H1 (cell line): Measurements from ENCODE around the gene PGBD4. TPM values are rescaled to one million over a fixed set of nuclear protein-coding genes. Genes with fewer than 3 reads are reported as not detected.

Experiments
- CTCF ChIA-PET: fragments of 300-600 bp; sonication (Branson Sonifier 250); formaldehyde crosslinking; loops from one replicate; lab custom pipeline; 2021; ENCODE audit not compliant: partially characterized antibody; lab: Charles Lee
- POLR2A ChIA-PET: fragments of 300-600 bp; sonication (Branson Sonifier 250); formaldehyde crosslinking; loops from one replicate; lab custom pipeline; 2021; ENCODE audit warnings: inconsistent platforms; ENCODE audit not compliant: partially characterized antibody; lab: Charles Lee
- DNase-seq, 2 experiments: peaks; one replicate each; pipeline versions ENCODE4 v3.0.0 to v3.0.0-alpha.2; 2010 to 2022; ENCODE audit warnings: low spot score in 2 of 2, low read depth in 1 of 2, mixed read lengths in 1 of 2
- FAIRE-seq: peaks from 2 replicates; lab custom pipeline; 2011; peaks lifted over from hg19 to GRCh38; lab: Jason Lieb, UNC
- H2AFZ ChIP-seq: 2 replicates; pipeline ENCODE4 v1.8.1; 2012; ENCODE audit warnings: low read length, inconsistent platforms
- H2AK5ac ChIP-seq: 2 replicates; pipeline ENCODE4 v1.6.1; 2013; ENCODE audit warnings: low read depth, low read length
- H2BK120ac ChIP-seq: replicated peaks from 2 replicates; pipeline ENCODE3; 2013; ENCODE audit warnings: low read depth, low read length, inconsistent platforms
- H2BK12ac ChIP-seq: 2 replicates; pipeline ENCODE4 v1.6.1; 2013; ENCODE audit warnings: low read depth, low read length
- H2BK15ac ChIP-seq: 2 replicates; pipeline ENCODE4 v1.6.1; 2013; ENCODE audit warnings: low read length
- H2BK20ac ChIP-seq: 2 replicates; pipeline ENCODE4 v1.6.1; 2013; ENCODE audit warnings: low read length
- H2BK5ac ChIP-seq: 2 replicates; pipeline ENCODE4 v1.6.1; 2013; ENCODE audit warnings: low read depth, low read length
- H3K14ac ChIP-seq: 2 replicates; pipeline ENCODE4 v1.6.1; 2013; ENCODE audit warnings: inconsistent platforms; ENCODE audit not compliant: insufficient read length
- H3K18ac ChIP-seq: 2 replicates; pipeline ENCODE4 v1.6.1; 2013; ENCODE audit warnings: low read length; ENCODE audit errors: extremely low read depth
- H3K23ac ChIP-seq: 2 replicates; pipeline ENCODE4 v1.6.1; 2013; ENCODE audit warnings: inconsistent platforms; ENCODE audit not compliant: insufficient read length
- H3K23me2 ChIP-seq: 2 replicates; pipeline ENCODE4 v1.6.1; 2013; ENCODE audit warnings: low read depth, low read length
- H3K27ac ChIP-seq: 2 replicates; pipeline ENCODE4 v1.6.1; 2011; ENCODE audit warnings: low read depth, low read length, inconsistent platforms
- H3K27me3 ChIP-seq, 4 experiments: replicated peaks in 1 of 4; 1 replicate in 1 of 4; 2 replicates in 3 of 4; pipeline versions ENCODE4 v1.6.1 to v1.8.1; 2011 to 2013; ENCODE audit warnings: low read length in 3 of 4, mild to moderate bottlenecking in 3 of 4, inconsistent platforms in 2 of 4, mixed read lengths in 2 of 4, moderate library complexity in 1 of 4; ENCODE audit not compliant: control insufficient read depth in 3 of 4, insufficient read depth in 3 of 4; ENCODE audit errors: extremely low read depth in 1 of 4
- H3K36me3 ChIP-seq, 4 experiments: 2 replicates each; pipeline versions ENCODE4 v1.6.1 to v1.8.1; 2011 to 2013; ENCODE audit warnings: mild to moderate bottlenecking in 4 of 4, low read length in 3 of 4, moderate library complexity in 2 of 4, control low read depth in 1 of 4, inconsistent platforms in 1 of 4; ENCODE audit not compliant: insufficient read depth in 4 of 4, control insufficient read depth in 2 of 4
- H3K4ac ChIP-seq: replicated peaks from 2 replicates; pipeline ENCODE3; 2013; ENCODE audit warnings: low read length, low read depth, mixed read lengths, inconsistent platforms; ENCODE audit not compliant: insufficient read length
- H3K4me1 ChIP-seq, 4 experiments: replicated peaks in 1 of 4; 1 replicate in 1 of 4; 2 replicates in 3 of 4; pipeline versions ENCODE4 v1.6.1 to v1.8.1; 2011 to 2013; ENCODE audit warnings: low read length in 3 of 4, inconsistent platforms in 2 of 4, mixed read lengths in 1 of 4; ENCODE audit not compliant: insufficient read depth in 4 of 4, control insufficient read depth in 3 of 4
- H3K4me2 ChIP-seq, 2 experiments: 2 replicates each; pipeline versions ENCODE4 v1.6.1 to v1.8.1; 2011 to 2013; ENCODE audit warnings: low read depth in 2 of 2, low read length in 2 of 2, control low read depth in 1 of 2, inconsistent platforms in 1 of 2, mild to moderate bottlenecking in 1 of 2; ENCODE audit not compliant: insufficient read depth in 1 of 2
- H3K4me3 ChIP-seq, 4 experiments: fragments of 200-600, 300-600 bp in 1 of 4; sonication (generic), shearing (Covaris generic), sonication (Bioruptor Twin) in 1 of 4; 2 replicates each; pipeline versions ENCODE4 v1.5.1 to v1.8.1; 2011 to 2016; ENCODE audit warnings: low read length in 4 of 4, low read depth in 3 of 4, control low read depth in 2 of 4, inconsistent platforms in 2 of 4, mild to moderate bottlenecking in 2 of 4, mixed read lengths in 1 of 4, moderate library complexity in 1 of 4; ENCODE audit not compliant: insufficient read depth in 2 of 4; ENCODE audit errors: extremely low read depth in 1 of 4
- H3K56ac ChIP-seq: replicated peaks from 2 replicates; pipeline ENCODE3; 2013; ENCODE audit warnings: low read depth, mild to moderate bottlenecking, mixed read lengths, low read length, inconsistent platforms; ENCODE audit not compliant: insufficient read length
- H3K79me1 ChIP-seq: 2 replicates; pipeline ENCODE4 v1.6.1; 2013; ENCODE audit warnings: low read depth, low read length, control low read depth
- H3K79me2 ChIP-seq, 2 experiments: 2 replicates each; pipeline versions ENCODE4 v1.6.1 to v1.8.1; 2012 to 2013; ENCODE audit warnings: low read length in 2 of 2, mild to moderate bottlenecking in 2 of 2, inconsistent platforms in 1 of 2; ENCODE audit not compliant: insufficient read depth in 2 of 2, control insufficient read depth in 1 of 2
- H3K9ac ChIP-seq, 4 experiments: replicated peaks in 1 of 4; 1 replicate in 1 of 4; 2 replicates in 3 of 4; pipeline versions ENCODE4 v1.6.1 to v1.8.1; 2011 to 2013; ENCODE audit warnings: low read depth in 3 of 4, low read length in 3 of 4, control low read depth in 2 of 4, mild to moderate bottlenecking in 2 of 4, moderate library complexity in 2 of 4, inconsistent platforms in 1 of 4; ENCODE audit errors: extremely low read depth in 1 of 4
- H3K9me3 ChIP-seq, 2 experiments: 2 replicates each; pipeline versions ENCODE4 v1.6.1 to v1.8.1; 2012 to 2013; ENCODE audit warnings: mild to moderate bottlenecking in 2 of 2, moderate library complexity in 2 of 2, control low read depth in 1 of 2, inconsistent platforms in 1 of 2, low read depth in 1 of 2, low read length in 1 of 2, mixed read lengths in 1 of 2; ENCODE audit not compliant: insufficient read depth in 2 of 2
- H4K20me1 ChIP-seq, 2 experiments: replicated peaks in 1 of 2; 2 replicates each; pipeline versions ENCODE3 to v1.8.1; 2011 to 2013; ENCODE audit warnings: inconsistent platforms in 2 of 2, low read length in 2 of 2, mild to moderate bottlenecking in 1 of 2; ENCODE audit not compliant: insufficient read depth in 2 of 2, control insufficient read depth in 1 of 2
- H4K5ac ChIP-seq: 2 replicates; pipeline ENCODE4 v1.6.1; 2013; ENCODE audit warnings: low read length, low read depth, mixed read lengths, inconsistent platforms; ENCODE audit not compliant: insufficient read length
- H4K8ac ChIP-seq: 2 replicates; pipeline ENCODE4 v1.8.0; 2013; ENCODE audit warnings: mild to moderate bottlenecking, moderate library complexity, low read length, inconsistent platforms; ENCODE audit not compliant: insufficient read depth; ENCODE audit errors: extremely low read depth
- H4K91ac ChIP-seq: replicated peaks from 2 replicates; pipeline ENCODE3; 2013; ENCODE audit warnings: low read length, mixed read lengths, inconsistent platforms; ENCODE audit not compliant: insufficient read length
- FOSL1 ChIP-seq: IDR thresholded peaks from 2 replicates; pipeline ENCODE4 v1.6.1; 2011; ENCODE audit warnings: mild to moderate bottlenecking, low read depth, low read length, moderate library complexity; ENCODE audit not compliant: insufficient read depth
- HDAC6 ChIP-seq: IDR thresholded peaks from one replicate; pipeline ENCODE4 v1.7.1; 2012; ENCODE audit warnings: low read depth, mild to moderate bottlenecking, inconsistent platforms, low read length, moderate library complexity
- NRF1 ChIP-seq: IDR thresholded peaks from 2 replicates; pipeline ENCODE4 v1.6.1; 2011; ENCODE audit warnings: mild to moderate bottlenecking, low read depth, low read length, improper control_type of control experiment
- RAD21 ChIP-seq, 2 experiments: IDR thresholded peaks in 1 of 2; conservative IDR thresholded peaks in 1 of 2; 2 replicates each; pipeline ENCODE4 v1.6.1; 2011; ENCODE audit warnings: low read depth in 2 of 2, low read length in 2 of 2, improper control_type of control experiment in 1 of 2, inconsistent platforms in 1 of 2, mild to moderate bottlenecking in 1 of 2, moderate library complexity in 1 of 2
- RBBP5 ChIP-seq: IDR thresholded peaks from 2 replicates; pipeline ENCODE4 v1.7.1; 2012; ENCODE audit warnings: low read depth, mild to moderate bottlenecking, inconsistent platforms, low read length, moderate library complexity, borderline replicate concordance
- RNF2 ChIP-seq: fragments of 200-900, 300-1000 bp; sonication (generic); IDR thresholded peaks from 2 replicates; pipeline ENCODE4 v1.7.1; 2016; ENCODE audit warnings: borderline replicate concordance, low read depth, mild to moderate bottlenecking, antibody characterized with exemption, low read length; ENCODE audit not compliant: poor library complexity, severe bottlenecking; ENCODE audit errors: missing control alignments
- WGBS, 2 experiments: shearing (Covaris generic) in 1 of 2; methylation state at CpG; one replicate each; pipeline versions ENCODE4 v1.1.6 to v1.1.7; 2013 to 2015; ENCODE audit warnings: low lambda C conversion rate in 2 of 2, mixed read lengths in 2 of 2, inconsistent platforms in 1 of 2, low coverage in 1 of 2, missing lambda C conversion rate in 1 of 2; ENCODE audit not compliant: insufficient replicate concordance in 2 of 2, insufficient coverage in 1 of 2, insufficient read length in 1 of 2; ENCODE audit errors: extremely low coverage in 1 of 2, missing lambda C conversion rate in 1 of 2; 5-methylcytosine and 5-hydroxymethylcytosine counted together
- polyA plus RNA-seq, 7 experiments: library from polyadenylated mRNA; depleted of rRNA in 3 of 7; stranded (reverse) in 5 of 7; unstranded in 2 of 7; fragments of >200 nt in 5 of 7; fragments of 200-250 nt in 2 of 7; gene quantifications; 1 replicate in 5 of 7; 2 replicates in 1 of 7; 4 replicates in 1 of 7; pipeline versions ENCODE4 v1.2.1 to v1.2.3, GENCODE V29; 2011 to 2013; ENCODE audit warnings: missing spikeins in 2 of 7, mixed read lengths in 2 of 7
- total RNA-seq: library from RNA; stranded (reverse); fragmentation: NEBNext Ultra II Directional; extraction: Animal tissue kit (Norgen Biotek cat#: 25700); gene quantifications from 2 replicates; pipeline ENCODE4 v1.2.1, GENCODE V29; 2021
- TF ChIP-seq, protein P1 (sequence below), 3 experiments: IDR thresholded peaks; 1 replicate in 2 of 3; 2 replicates in 1 of 3; pipeline versions ENCODE4 v1.5.1 to v1.6.1; 2011; ENCODE audit warnings: low read length in 3 of 3, mild to moderate bottlenecking in 3 of 3, inconsistent platforms in 2 of 3, low read depth in 1 of 3, moderate library complexity in 1 of 3; ENCODE audit not compliant: insufficient read depth in 1 of 3; ENCODE audit errors: control extremely low read depth in 1 of 3
- TF ChIP-seq, protein P2 (sequence below): IDR thresholded peaks from 2 replicates; pipeline ENCODE4 v1.6.1; 2011; ENCODE audit warnings: low read length, improper control_type of control experiment
- TF ChIP-seq, protein P3 (sequence below): IDR thresholded peaks from 2 replicates; pipeline ENCODE4 v1.6.1; 2012; ENCODE audit warnings: inconsistent platforms

Gene PGBD4
- total and polyA plus RNA-seq, 2 of the 8 experiments (the other 6 are each of a cell fraction or from before 2014, with no cell fraction given): 0.68 to 0.76 TPM

DNA sequence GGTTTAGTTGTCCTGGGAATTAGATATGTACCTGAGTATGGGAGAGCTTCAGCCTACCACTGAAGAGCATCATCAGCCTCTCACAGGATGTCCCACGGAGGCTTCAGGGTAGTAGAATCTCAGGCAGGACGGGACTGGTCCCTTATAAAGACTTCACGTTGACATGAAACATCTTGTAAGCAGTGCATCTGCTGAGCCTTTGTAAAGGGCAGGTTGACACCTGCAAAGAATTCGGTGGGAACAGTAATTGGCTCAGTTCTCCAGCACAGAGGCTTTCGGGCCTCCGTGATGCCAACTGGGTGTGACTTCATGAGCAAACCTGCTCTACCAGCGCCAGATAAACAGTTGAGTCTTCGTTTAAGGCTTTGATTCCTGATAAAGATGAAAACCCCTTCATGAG lies 35.9 kb upstream of the PGBD4 start:
- Histone ChIP-seq H3K27me3 (no peaks in the 10 kb centered on the region), H2BK12ac (no peak overlapping the region), H4K5ac (no peak overlapping the region), H2BK20ac (no peak overlapping the region), H3K18ac (no peak overlapping the region), H3K4ac (no peak overlapping the region), H3K9me3 (no peaks in the 10 kb centered on the region), H4K91ac (no peak overlapping the region), H3K4me1 (no peaks in the 10 kb centered on the region), H2AFZ (no peak overlapping the region), H2BK120ac (no peak overlapping the region), H3K79me2 (no peaks in the 10 kb centered on the region), H2AK5ac (no peak overlapping the region), H3K56ac (no peak overlapping the region), H4K8ac (no peak overlapping the region), H3K9ac (no peak overlapping the region), H4K20me1 (no peaks in the 10 kb centered on the region), H3K27ac (no peak overlapping the region), H3K36me3 (no peaks in the 10 kb centered on the region), H3K23ac (no peak overlapping the region), H3K23me2 (no peaks in the 10 kb centered on the region; the same call in 1 of the 2 replicates), H3K4me3 (no peak overlapping the region), H2BK15ac (no peak overlapping the region), H2BK5ac (no peak overlapping the region), H3K79me1 (no peaks in the 10 kb centered on the region), H3K14ac (no peak overlapping the region), H3K4me2 (no peak overlapping the region)
- DNase-seq: no peak
- CTCF ChIA-PET: interaction anchor here (1.2 kb wide), 1 partner anchor 11 kb away, joined by 3 read pairs; no protein-coding TSS in a partner anchor
- POLR2A ChIA-PET: no interaction called here
- WGBS, 2 experiments: 95% methylated on average over 8 of the region's 8 CpGs; no CpG with 5 or more reads in 1 of the 2 experiments
- FAIRE-seq: no peak
- no peak for TF ChIP-seq HDAC6
- TF ChIP-seq, protein P1, sequence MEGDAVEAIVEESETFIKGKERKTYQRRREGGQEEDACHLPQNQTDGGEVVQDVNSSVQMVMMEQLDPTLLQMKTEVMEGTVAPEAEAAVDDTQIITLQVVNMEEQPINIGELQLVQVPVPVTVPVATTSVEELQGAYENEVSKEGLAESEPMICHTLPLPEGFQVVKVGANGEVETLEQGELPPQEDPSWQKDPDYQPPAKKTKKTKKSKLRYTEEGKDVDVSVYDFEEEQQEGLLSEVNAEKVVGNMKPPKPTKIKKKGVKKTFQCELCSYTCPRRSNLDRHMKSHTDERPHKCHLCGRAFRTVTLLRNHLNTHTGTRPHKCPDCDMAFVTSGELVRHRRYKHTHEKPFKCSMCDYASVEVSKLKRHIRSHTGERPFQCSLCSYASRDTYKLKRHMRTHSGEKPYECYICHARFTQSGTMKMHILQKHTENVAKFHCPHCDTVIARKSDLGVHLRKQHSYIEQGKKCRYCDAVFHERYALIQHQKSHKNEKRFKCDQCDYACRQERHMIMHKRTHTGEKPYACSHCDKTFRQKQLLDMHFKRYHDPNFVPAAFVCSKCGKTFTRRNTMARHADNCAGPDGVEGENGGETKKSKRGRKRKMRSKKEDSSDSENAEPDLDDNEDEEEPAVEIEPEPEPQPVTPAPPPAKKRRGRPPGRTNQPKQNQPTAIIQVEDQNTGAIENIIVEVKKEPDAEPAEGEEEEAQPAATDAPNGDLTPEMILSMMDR (IDR thresholded peaks at IDR 0.05; ENCODE audit: control extremely low read depth in 1 of 3, insufficient read depth in 1 of 3, low read depth in 1 of 3, low read length in 3 of 3): no peak
- TF ChIP-seq, protein P2, sequence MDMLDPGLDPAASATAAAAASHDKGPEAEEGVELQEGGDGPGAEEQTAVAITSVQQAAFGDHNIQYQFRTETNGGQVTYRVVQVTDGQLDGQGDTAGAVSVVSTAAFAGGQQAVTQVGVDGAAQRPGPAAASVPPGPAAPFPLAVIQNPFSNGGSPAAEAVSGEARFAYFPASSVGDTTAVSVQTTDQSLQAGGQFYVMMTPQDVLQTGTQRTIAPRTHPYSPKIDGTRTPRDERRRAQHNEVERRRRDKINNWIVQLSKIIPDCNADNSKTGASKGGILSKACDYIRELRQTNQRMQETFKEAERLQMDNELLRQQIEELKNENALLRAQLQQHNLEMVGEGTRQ: no peak
- no peak for TF ChIP-seq RBBP5
- TF ChIP-seq, protein P3, sequence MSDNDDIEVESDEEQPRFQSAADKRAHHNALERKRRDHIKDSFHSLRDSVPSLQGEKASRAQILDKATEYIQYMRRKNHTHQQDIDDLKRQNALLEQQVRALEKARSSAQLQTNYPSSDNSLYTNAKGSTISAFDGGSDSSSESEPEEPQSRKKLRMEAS: no peak
- TF ChIP-seq RAD21 (IDR thresholded peaks at IDR 0.05 in 1 of 2, conservative IDR thresholded peaks at IDR 0.05 in 1 of 2; ENCODE audit: low read depth in 2 of 2, low read length in 2 of 2): no peak
- TF ChIP-seq FOSL1: no peak
- no peak for TF ChIP-seq RNF2
- TF ChIP-seq NRF1: no peak
